Fibroblast of lung (primary cell): ENCODE measurements around the gene IL17C.

Experiments used
- CTCF ChIP-seq, 2 donors: IDR thresholded peaks in 1 of 2; conservative IDR thresholded peaks in 1 of 2; 1 replicate in 1 of 2; 2 replicates in 1 of 2; pipeline ENCODE4 v1.5.1; 2011 to 2012; ENCODE audit warnings: low read length in 2 of 2, control low read depth in 1 of 2, inconsistent platforms in 1 of 2, low read depth in 1 of 2, mild to moderate bottlenecking in 1 of 2
- EZH2 ChIP-seq: IDR thresholded peaks from 2 replicates; pipeline ENCODE4 v1.5.1; 2012; ENCODE audit warnings: low read length, control low read depth, mild to moderate bottlenecking; ENCODE audit errors: missing control alignments

- TF ChIP-seq CTCF (conservative IDR thresholded peaks at IDR 0.05 in 1 of 2, IDR thresholded peaks at IDR 0.05 in 1 of 2; ENCODE audit: low read depth in 1 of 2, low read length in 2 of 2), result no peak
- TF ChIP-seq EZH2, result no peak
These were observed 20.0 kb upstream of the IL17C start for GRCh38 chr16:88618182-88618955.
